Activated CD4-positive, alpha-beta T cell treated with anti-CD3 and anti-CD28 coated beads, Interleukin-2, amount 10 ng/mL, durations not matched to agents 7 days and 5 days (primary cell): Measurements from ENCODE around the gene DOCK7. TPM values are rescaled to one million over a fixed set of nuclear protein-coding genes. Genes with fewer than 3 reads are reported as not detected.
"Not testable (repeated sequence)": the region's sequence is repeated elsewhere in the genome, so short reads cannot be mapped to it uniquely, and the experiment has no call there.

Experiments used
- CTCF ChIA-PET: fragments of 350-600 bp; sonication (Branson Sonifier 250); formaldehyde crosslinking; loops from one replicate; lab custom pipeline; 2021; ENCODE audit warnings: antibody characterized with exemption; lab: Charles Lee
- POLR2A ChIA-PET: fragments of 350-600 bp; sonication (Branson Sonifier 250); formaldehyde crosslinking; loops from one replicate; lab custom pipeline; 2021; ENCODE audit warnings: antibody characterized with exemption; lab: Charles Lee
- DNase-seq: peaks from one replicate; pipeline ENCODE4 v3.0.0-alpha.2; 2020
- H3K27ac Mint-ChIP-seq: one replicate; pipeline ENCODE4 v1.8.0; 2021; ENCODE audit warnings: mild to moderate bottlenecking, moderate library complexity, mixed read lengths
- H3K27me3 Mint-ChIP-seq: one replicate; pipeline ENCODE4 v1.8.0; 2021; ENCODE audit warnings: mixed read lengths
- H3K36me3 Mint-ChIP-seq: one replicate; pipeline ENCODE4 v1.8.0; 2021; ENCODE audit warnings: low read depth, mixed read lengths
- H3K4me1 Mint-ChIP-seq: one replicate; pipeline ENCODE4 v1.8.0; 2021; ENCODE audit warnings: mixed read lengths
- H3K4me3 Mint-ChIP-seq: one replicate; pipeline ENCODE4 v1.8.0; 2021; ENCODE audit warnings: mild to moderate bottlenecking, moderate library complexity, mixed read lengths
- H3K9me3 Mint-ChIP-seq: one replicate; pipeline ENCODE4 v1.8.0; 2021; ENCODE audit warnings: mixed read lengths
- total RNA-seq, 2 experiments: library from RNA; stranded (reverse); gene quantifications; one replicate each; pipeline ENCODE4 v1.2.3, GENCODE V29; 2021

The DOCK7 gene
- total RNA-seq, 2 experiments from 2014 or later: 5.0 to 7.5 TPM

GRCh38 chr1:62637392-62638105, 50.6 kb downstream of the DOCK7 start:
- no peak for DNase-seq
- no peaks in the 10 kb centered on the region for H3K4me1 Mint-ChIP-seq
- no peak overlapping the region for H3K4me3 Mint-ChIP-seq
- H3K9me3 Mint-ChIP-seq: no peaks in the 10 kb centered on the region
- ChIA-PET POLR2A (no interaction called here), CTCF (no interaction called here)
- no peak overlapping the region for H3K27ac Mint-ChIP-seq
- H3K27me3 Mint-ChIP-seq: no peaks in the 10 kb centered on the region
- no peaks in the 10 kb centered on the region for H3K36me3 Mint-ChIP-seq

- Mint-ChIP-seq H3K36me3 (no peaks in the 10 kb centered on the region), H3K4me1 (peaks cover 4% of the 10 kb centered on the region), H3K9me3 (no peaks in the 10 kb centered on the region), H3K27ac (no peak overlapping the region), H3K4me3 (no peak overlapping the region), H3K27me3 (no peaks in the 10 kb centered on the region)
- ChIA-PET POLR2A (no interaction called here), CTCF (no interaction called here)
- no peak for DNase-seq
Observed at GRCh38 chr1:62628506-62628905, 59.7 kb downstream of the DOCK7 start.

GRCh38 chr1:62625415-62625814, 62.8 kb downstream of the DOCK7 start:
- no peak for DNase-seq
- Mint-ChIP-seq H3K27me3 (no peaks in the 10 kb centered on the region), H3K4me3 (no peak overlapping the region), H3K4me1 (peaks cover 6% of the 10 kb centered on the region), H3K36me3 (no peaks in the 10 kb centered on the region), H3K9me3 (no peaks in the 10 kb centered on the region), H3K27ac (no peak overlapping the region)
- POLR2A ChIA-PET: no interaction called here
- CTCF ChIA-PET: no interaction called here

GRCh38 chr1:62621907-62622306, 66.3 kb downstream of the DOCK7 start:
- CTCF ChIA-PET: interaction anchor here (1.0 kb wide), 1 partner anchor 125 kb away, joined by 3 read pairs; no protein-coding TSS in a partner anchor
- H3K4me3 Mint-ChIP-seq: no peak overlapping the region

GRCh38 chr1:62613890-62614289, 74.3 kb downstream of the DOCK7 start:
- no peak for DNase-seq
- CTCF ChIA-PET: no interaction called here
- Mint-ChIP-seq H3K27me3 (no peaks in the 10 kb centered on the region), H3K4me1 (no peaks in the 10 kb centered on the region), H3K27ac (no peak overlapping the region), H3K36me3 (no peaks in the 10 kb centered on the region), H3K4me3 (no peak overlapping the region), H3K9me3 (no peaks in the 10 kb centered on the region)
- POLR2A ChIA-PET: no interaction called here

More at GRCh38 chr1:62621907-62622306, 66.3 kb downstream of the DOCK7 start:
- H3K27ac Mint-ChIP-seq: no peak overlapping the region
- no peaks in the 10 kb centered on the region for H3K9me3 Mint-ChIP-seq
- H3K27me3 Mint-ChIP-seq: no peaks in the 10 kb centered on the region
- H3K36me3 Mint-ChIP-seq: no peaks in the 10 kb centered on the region
- DNase-seq: no peak
- H3K4me1 Mint-ChIP-seq: peaks cover 6% of the 10 kb centered on the region
- POLR2A ChIA-PET: no interaction called here

GRCh38 chr1:62613325-62613727, 74.9 kb downstream of the DOCK7 start:
- no peak for DNase-seq
- no peaks in the 10 kb centered on the region for H3K27me3 Mint-ChIP-seq
- CTCF ChIA-PET: no interaction called here

GRCh38 chr1:62612770-62613169, 75.4 kb downstream of the DOCK7 start:
- Mint-ChIP-seq H3K36me3 (no peaks in the 10 kb centered on the region), H3K4me3 (no peak overlapping the region), H3K9me3 (no peaks in the 10 kb centered on the region), H3K27ac (no peak overlapping the region), H3K4me1 (no peaks in the 10 kb centered on the region), H3K27me3 (no peaks in the 10 kb centered on the region)
- CTCF ChIA-PET: no interaction called here
- no peak for DNase-seq
- POLR2A ChIA-PET: no interaction called here

More at GRCh38 chr1:62613325-62613727, 74.9 kb downstream of the DOCK7 start:
- no peak overlapping the region for H3K27ac Mint-ChIP-seq
- no peaks in the 10 kb centered on the region for H3K4me1 Mint-ChIP-seq
- no peak overlapping the region for H3K4me3 Mint-ChIP-seq
- POLR2A ChIA-PET: no interaction called here
- no peaks in the 10 kb centered on the region for H3K36me3 Mint-ChIP-seq
- no peaks in the 10 kb centered on the region for H3K9me3 Mint-ChIP-seq

GRCh38 chr1:62610588-62610987, 77.6 kb downstream of the DOCK7 start:
- POLR2A ChIA-PET, H3K36me3 Mint-ChIP-seq, H3K27ac Mint-ChIP-seq, H3K9me3 Mint-ChIP-seq, CTCF ChIA-PET, H3K4me3 Mint-ChIP-seq, DNase-seq, H3K4me1 Mint-ChIP-seq, H3K27me3 Mint-ChIP-seq: not testable (repeated sequence)

GRCh38 chr1:62608905-62609304, 79.3 kb downstream of the DOCK7 start:
- Mint-ChIP-seq H3K9me3 (no peaks in the 10 kb centered on the region), H3K4me3 (no peak overlapping the region), H3K27ac (no peak overlapping the region), H3K27me3 (no peaks in the 10 kb centered on the region), H3K4me1 (no peaks in the 10 kb centered on the region), H3K36me3 (no peaks in the 10 kb centered on the region)
- ChIA-PET POLR2A (no interaction called here), CTCF (no interaction called here)
- DNase-seq: no peak

- no peaks in the 10 kb centered on the region for H3K9me3 Mint-ChIP-seq
- H3K4me3 Mint-ChIP-seq: no peak overlapping the region
- H3K27ac Mint-ChIP-seq: no peak overlapping the region
- no peaks in the 10 kb centered on the region for H3K36me3 Mint-ChIP-seq
- POLR2A ChIA-PET: no interaction called here
- H3K27me3 Mint-ChIP-seq: no peaks in the 10 kb centered on the region
- no peaks in the 10 kb centered on the region for H3K4me1 Mint-ChIP-seq
- no peak for DNase-seq
- CTCF ChIA-PET: no interaction called here
Observed at GRCh38 chr1:62601457-62601856, 86.7 kb downstream of the DOCK7 start.

- no peak overlapping the region for H3K27ac Mint-ChIP-seq
- no peak for DNase-seq
- no peaks in the 10 kb centered on the region for H3K36me3 Mint-ChIP-seq
- no peaks in the 10 kb centered on the region for H3K27me3 Mint-ChIP-seq
- POLR2A ChIA-PET: no interaction called here
- no peak overlapping the region for H3K4me3 Mint-ChIP-seq
- H3K9me3 Mint-ChIP-seq: no peaks in the 10 kb centered on the region
- CTCF ChIA-PET: no interaction called here
- no peaks in the 10 kb centered on the region for H3K4me1 Mint-ChIP-seq
Observed at GRCh38 chr1:62599044-62599443, 89.1 kb downstream of the DOCK7 start.

- no peaks in the 10 kb centered on the region for H3K9me3 Mint-ChIP-seq
- ChIA-PET CTCF (no interaction called here), POLR2A (no interaction called here)
- no peak within 1 kb of the TSS for H3K27ac Mint-ChIP-seq
- H3K36me3 Mint-ChIP-seq: no peaks in the 10 kb centered on the region
- no peak for DNase-seq
- H3K4me3 Mint-ChIP-seq: no peak within 1 kb of the TSS
- H3K4me1 Mint-ChIP-seq: no peaks in the 10 kb centered on the region
- no peaks in the 10 kb centered on the region for H3K27me3 Mint-ChIP-seq
Observed at GRCh38 chr1:62597281-62597680, 90.9 kb downstream of the DOCK7 start, which contains the start of gene ANGPTL3. Gene ANGPTL3, plus strand, starts transcription at chr1:62597520. Its CDS starts 47 bp downstream, at chr1:62597567.

- ChIA-PET POLR2A (no interaction called here), CTCF (no interaction called here)
- H3K4me3 Mint-ChIP-seq: no peak overlapping the region
- H3K4me1 Mint-ChIP-seq: no peaks in the 10 kb centered on the region
- H3K36me3 Mint-ChIP-seq: no peaks in the 10 kb centered on the region
- no peak overlapping the region for H3K27ac Mint-ChIP-seq
- no peaks in the 10 kb centered on the region for H3K27me3 Mint-ChIP-seq
- H3K9me3 Mint-ChIP-seq: no peaks in the 10 kb centered on the region
- no peak for DNase-seq
Observed at GRCh38 chr1:62595647-62596046, 92.5 kb downstream of the DOCK7 start.
